OCI-LY1 (cell line): Measurements from ENCODE around the gene PUSL1.

Experiments used
- EZH2 ChIP-seq: fragments of 200-600 bp; sonication (generic), shearing (Covaris generic); IDR thresholded peaks from 2 replicates; pipeline ENCODE4 v1.8.0; 2017; ENCODE audit warnings: borderline replicate concordance, mixed run types, mild to moderate bottlenecking, antibody characterized with exemption, low read length, moderate library complexity, mixed read lengths
- TF ChIP-seq, protein P1 (sequence below): fragments of 200-600 bp; sonication (generic), shearing (Covaris generic); IDR thresholded peaks from 2 replicates; pipeline ENCODE4 v1.5.1; 2017; ENCODE audit warnings: mild to moderate bottlenecking, antibody characterized with exemption, low read length, moderate library complexity, mixed read lengths

DNA sequence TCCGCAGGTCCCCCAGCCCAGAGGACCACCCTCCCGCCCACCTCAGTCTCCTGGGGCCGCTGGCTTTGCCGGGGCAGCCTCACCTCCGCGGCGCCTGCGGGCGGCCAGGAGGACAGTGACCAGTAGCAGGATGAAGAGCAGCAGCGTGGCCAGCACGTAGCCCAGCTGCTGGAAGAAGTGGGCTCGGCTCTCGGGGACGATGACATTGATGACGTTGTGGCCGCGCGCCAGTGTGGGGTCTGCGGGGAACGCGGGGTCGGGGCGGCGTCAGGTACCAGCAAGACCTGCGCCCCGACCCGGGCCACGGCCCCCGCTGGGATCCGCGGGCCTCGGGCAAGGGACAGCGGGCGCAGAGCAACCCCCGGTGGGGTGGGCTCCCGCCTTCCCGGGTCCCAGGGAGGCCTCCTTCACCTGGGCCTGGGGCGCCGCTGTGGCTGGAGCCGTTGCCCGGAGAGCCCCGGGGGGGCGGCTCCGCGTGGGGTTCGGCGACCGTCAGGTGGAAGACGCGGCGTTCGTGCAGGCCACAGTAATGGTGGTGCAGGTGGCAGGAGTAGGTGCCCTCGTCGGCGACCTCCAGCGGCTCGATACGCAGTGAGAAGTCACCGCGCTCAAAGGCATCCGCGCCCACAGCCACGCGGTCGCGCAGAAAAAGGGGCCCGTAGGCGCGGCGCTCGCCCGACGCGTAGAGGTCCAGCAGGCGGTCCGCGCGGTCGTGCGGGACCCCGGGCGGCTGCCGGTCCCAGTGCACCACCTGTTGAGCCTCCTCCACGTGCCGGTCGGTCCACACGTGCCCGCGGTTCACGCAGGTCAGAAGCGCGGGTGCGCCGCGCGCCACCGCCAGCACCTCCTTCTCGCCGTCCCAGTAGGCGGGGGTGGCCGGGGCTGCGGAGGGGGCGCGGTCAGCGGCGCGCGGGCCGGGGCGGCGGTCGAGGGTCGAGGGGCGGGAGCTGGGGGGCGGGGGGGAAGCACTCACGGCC is 46.2 kb downstream of the PUSL1 start:
- TF ChIP-seq EZH2: no peak
- TF ChIP-seq, protein P1, sequence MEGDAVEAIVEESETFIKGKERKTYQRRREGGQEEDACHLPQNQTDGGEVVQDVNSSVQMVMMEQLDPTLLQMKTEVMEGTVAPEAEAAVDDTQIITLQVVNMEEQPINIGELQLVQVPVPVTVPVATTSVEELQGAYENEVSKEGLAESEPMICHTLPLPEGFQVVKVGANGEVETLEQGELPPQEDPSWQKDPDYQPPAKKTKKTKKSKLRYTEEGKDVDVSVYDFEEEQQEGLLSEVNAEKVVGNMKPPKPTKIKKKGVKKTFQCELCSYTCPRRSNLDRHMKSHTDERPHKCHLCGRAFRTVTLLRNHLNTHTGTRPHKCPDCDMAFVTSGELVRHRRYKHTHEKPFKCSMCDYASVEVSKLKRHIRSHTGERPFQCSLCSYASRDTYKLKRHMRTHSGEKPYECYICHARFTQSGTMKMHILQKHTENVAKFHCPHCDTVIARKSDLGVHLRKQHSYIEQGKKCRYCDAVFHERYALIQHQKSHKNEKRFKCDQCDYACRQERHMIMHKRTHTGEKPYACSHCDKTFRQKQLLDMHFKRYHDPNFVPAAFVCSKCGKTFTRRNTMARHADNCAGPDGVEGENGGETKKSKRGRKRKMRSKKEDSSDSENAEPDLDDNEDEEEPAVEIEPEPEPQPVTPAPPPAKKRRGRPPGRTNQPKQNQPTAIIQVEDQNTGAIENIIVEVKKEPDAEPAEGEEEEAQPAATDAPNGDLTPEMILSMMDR: no peak
